Testis (tissue), 2 donors: ENCODE measurements around the gene NUDCD3.

ENCODE experiments used
- POLR2A ChIP-seq: fragments of 450-650 bp; IDR thresholded peaks from one replicate; pipeline ENCODE4 v1.6.1; 2017; ENCODE audit warnings: antibody characterized with exemption, mild to moderate bottlenecking, moderate library complexity
- TF ChIP-seq, protein P1 (sequence below), 3 experiments: fragments of 450-650 bp in 2 of 3; fragments of 200-600 bp in 1 of 3; sonication (generic) in 1 of 3; IDR thresholded peaks; one replicate each; pipeline ENCODE4 v1.5.1; 2016 to 2019; ENCODE audit warnings: antibody characterized with exemption in 3 of 3, mild to moderate bottlenecking in 2 of 3, moderate library complexity in 1 of 3

DNA sequence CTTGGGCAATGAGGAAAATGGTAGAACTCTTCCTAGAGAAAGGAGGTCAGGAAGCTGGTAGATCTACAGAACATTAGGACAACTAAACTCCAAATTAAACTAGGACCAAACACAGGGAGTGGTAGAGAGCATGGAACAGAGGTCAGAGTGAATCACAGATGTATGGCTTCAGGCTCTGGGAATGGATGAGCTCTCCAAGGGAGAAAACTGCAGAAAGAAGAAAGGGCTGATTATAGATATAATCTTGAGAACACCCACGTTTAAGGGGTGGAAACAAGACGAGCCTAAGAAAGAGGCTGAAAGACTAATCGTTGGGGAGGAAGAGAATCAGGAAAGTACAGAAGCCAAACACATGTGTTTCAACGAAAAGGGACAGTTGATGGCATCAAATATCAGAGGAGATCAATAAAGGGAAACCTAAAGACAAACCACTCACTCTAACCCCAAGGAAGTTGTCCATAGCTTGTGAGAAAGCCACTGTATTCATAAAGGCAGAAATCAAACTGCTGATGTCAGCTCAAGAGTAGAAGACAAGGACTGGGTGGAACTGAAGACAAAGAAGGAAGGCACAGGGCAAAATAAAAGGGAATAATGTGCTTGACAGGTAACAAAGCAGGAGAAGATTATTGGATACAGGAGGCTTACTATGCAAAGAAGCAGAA, 41.4 kb downstream of the NUDCD3 start:
- TF ChIP-seq, protein P1, sequence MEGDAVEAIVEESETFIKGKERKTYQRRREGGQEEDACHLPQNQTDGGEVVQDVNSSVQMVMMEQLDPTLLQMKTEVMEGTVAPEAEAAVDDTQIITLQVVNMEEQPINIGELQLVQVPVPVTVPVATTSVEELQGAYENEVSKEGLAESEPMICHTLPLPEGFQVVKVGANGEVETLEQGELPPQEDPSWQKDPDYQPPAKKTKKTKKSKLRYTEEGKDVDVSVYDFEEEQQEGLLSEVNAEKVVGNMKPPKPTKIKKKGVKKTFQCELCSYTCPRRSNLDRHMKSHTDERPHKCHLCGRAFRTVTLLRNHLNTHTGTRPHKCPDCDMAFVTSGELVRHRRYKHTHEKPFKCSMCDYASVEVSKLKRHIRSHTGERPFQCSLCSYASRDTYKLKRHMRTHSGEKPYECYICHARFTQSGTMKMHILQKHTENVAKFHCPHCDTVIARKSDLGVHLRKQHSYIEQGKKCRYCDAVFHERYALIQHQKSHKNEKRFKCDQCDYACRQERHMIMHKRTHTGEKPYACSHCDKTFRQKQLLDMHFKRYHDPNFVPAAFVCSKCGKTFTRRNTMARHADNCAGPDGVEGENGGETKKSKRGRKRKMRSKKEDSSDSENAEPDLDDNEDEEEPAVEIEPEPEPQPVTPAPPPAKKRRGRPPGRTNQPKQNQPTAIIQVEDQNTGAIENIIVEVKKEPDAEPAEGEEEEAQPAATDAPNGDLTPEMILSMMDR (IDR thresholded peaks at IDR 0.05), result no peak
- TF ChIP-seq POLR2A, result no peak
